Activated B cell treated with CpG ODN at 0.5 μM for 24 hours (primary cell): ENCODE results near the gene IPO11. TPM values are rescaled to one million over a fixed set of nuclear protein-coding genes. Genes with fewer than 3 reads are reported as not detected.
"Not testable (repeated sequence)": the region's sequence is repeated elsewhere in the genome, so short reads cannot be mapped to it uniquely, and the experiment has no call there.

ENCODE experiments used
- ATAC-seq: fragments of 200-7000 bp; cut with Tn5 transposase; one replicate; pipeline ENCODE4 v1.10.0; 2021; ENCODE audit warnings: low read depth, mild to moderate bottlenecking, moderate library complexity
- CTCF ChIA-PET: fragments of 350-600 bp; sonication (Branson Sonifier 250); formaldehyde crosslinking; loops from one replicate; lab custom pipeline; 2021; ENCODE audit warnings: antibody characterized with exemption; lab: Charles Lee
- POLR2A ChIA-PET: fragments of 350-600 bp; sonication (Branson Sonifier 250); formaldehyde crosslinking; loops from one replicate; lab custom pipeline; 2021; ENCODE audit warnings: antibody characterized with exemption; lab: Charles Lee
- DNase-seq: peaks from one replicate; pipeline ENCODE4 v3.0.0; 2022
- H3K27ac Mint-ChIP-seq: one replicate; pipeline ENCODE4 v1.8.0; 2020; ENCODE audit warnings: mixed read lengths
- H3K27me3 Mint-ChIP-seq: one replicate; pipeline ENCODE4 v1.8.0; 2021; ENCODE audit warnings: mixed read lengths
- H3K36me3 Mint-ChIP-seq: one replicate; pipeline ENCODE4 v1.8.0; 2021; ENCODE audit warnings: low read depth, mixed read lengths
- H3K4me1 Mint-ChIP-seq: one replicate; pipeline ENCODE4 v1.8.0; 2021; ENCODE audit warnings: mixed read lengths
- H3K4me3 Mint-ChIP-seq: one replicate; pipeline ENCODE4 v1.8.0; 2020; ENCODE audit warnings: mild to moderate bottlenecking, mixed read lengths
- H3K9me3 Mint-ChIP-seq: one replicate; pipeline ENCODE4 v1.8.0; 2020; ENCODE audit warnings: mixed read lengths
- CTCF ChIP-seq: fragments of 200-600 bp; IDR thresholded peaks from one replicate; pipeline ENCODE4 v1.8.0; 2022; ENCODE audit warnings: antibody characterized with exemption, mild to moderate bottlenecking
- intact Hi-C: fragments of 100-400 bp; cut with micrococcal nuclease; formaldehyde crosslinking; loops from one replicate; pipeline ENCODE4 v1.15.1; 2024
- total RNA-seq: library from RNA; stranded (reverse); gene quantifications from 2 replicates; pipeline ENCODE4 v1.2.3, GENCODE V29; 2022

The IPO11 gene
- total RNA-seq, 1 donor from 2014 or later, result 32.9 TPM

- DNase-seq, result no peak
- intact Hi-C loops, result no loop called here
- H3K27ac Mint-ChIP-seq, result no peak overlapping the region
- no peak for ATAC-seq
- POLR2A ChIA-PET, result no interaction called here
- CTCF ChIA-PET, result no interaction called here
- H3K4me1 Mint-ChIP-seq, result peaks cover 8% of the 10 kb centered on the region
- TF ChIP-seq CTCF, result no peak
- H3K4me3 Mint-ChIP-seq, result no peak overlapping the region
- no peaks in the 10 kb centered on the region for H3K27me3 Mint-ChIP-seq
- peaks cover 5% of the 10 kb centered on the region for H3K9me3 Mint-ChIP-seq
- H3K36me3 Mint-ChIP-seq, result peaks cover 66% of the 10 kb centered on the region
Measured at GRCh38 chr5:62506659-62507460, 94.3 kb downstream of the IPO11 start.

DNA sequence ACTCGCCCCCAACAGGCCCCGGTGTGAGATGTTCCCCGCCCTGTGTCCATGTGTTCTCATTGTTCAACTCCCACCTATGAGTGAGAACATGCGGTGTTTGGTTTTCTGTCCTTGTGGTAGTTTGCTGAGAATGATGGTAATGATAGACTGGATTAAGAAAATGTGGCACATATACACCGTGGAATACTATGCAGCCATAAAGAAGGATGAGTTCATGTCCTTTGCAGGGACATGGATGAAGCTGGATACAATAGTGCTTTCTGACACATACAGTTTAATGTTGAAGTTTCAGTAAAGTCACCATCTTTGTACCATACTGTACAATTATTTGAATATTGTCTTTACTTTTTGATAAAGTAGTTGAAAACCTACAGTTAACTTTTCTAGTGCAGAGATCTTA lies 96.2 kb downstream of the IPO11 start:
- H3K36me3 Mint-ChIP-seq, result peaks cover 53% of the 10 kb centered on the region
- CTCF ChIA-PET, result not testable (repeated sequence)

GRCh38 chr5:62509806-62510205 lies 97.2 kb downstream of the IPO11 start:
- intact Hi-C loops, result no loop called here
- H3K27me3 Mint-ChIP-seq, result no peaks in the 10 kb centered on the region
- H3K27ac Mint-ChIP-seq, result no peak overlapping the region
- H3K9me3 Mint-ChIP-seq, result peaks cover 5% of the 10 kb centered on the region
- no peak overlapping the region for H3K4me3 Mint-ChIP-seq
- POLR2A ChIA-PET, result no interaction called here
- TF ChIP-seq CTCF, result no peak
- H3K36me3 Mint-ChIP-seq, result peaks cover 48% of the 10 kb centered on the region
- peaks cover 6% of the 10 kb centered on the region for H3K4me1 Mint-ChIP-seq
- CTCF ChIA-PET, result no interaction called here
- DNase-seq (no peak), ATAC-seq (no peak)

More for the DNA sequence above, 96.2 kb downstream of the IPO11 start:
- intact Hi-C loops, DNase-seq, ATAC-seq, POLR2A ChIA-PET, H3K4me3 Mint-ChIP-seq, H3K27me3 Mint-ChIP-seq, H3K9me3 Mint-ChIP-seq, H3K4me1 Mint-ChIP-seq, H3K27ac Mint-ChIP-seq: not testable (repeated sequence)

DNA sequence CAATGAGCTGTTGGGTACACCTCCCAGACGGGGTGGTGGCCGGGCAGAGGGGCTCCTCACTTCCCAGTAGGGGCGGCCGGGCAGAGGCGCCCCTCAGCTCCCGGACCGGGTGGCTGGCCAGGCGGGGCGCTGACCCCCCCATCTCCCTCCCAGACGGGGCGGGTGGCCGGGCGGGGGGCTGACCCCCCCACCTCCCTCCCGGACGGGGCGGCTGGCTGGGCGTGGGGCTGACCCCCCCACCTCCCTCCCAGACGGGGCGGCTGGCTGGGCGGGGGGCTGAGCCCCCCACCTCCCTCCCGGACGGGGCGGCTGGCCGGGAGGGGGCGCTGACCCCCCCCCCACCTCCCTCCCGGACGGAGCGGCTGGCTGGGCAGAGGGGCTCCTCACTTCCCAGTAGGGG lies 100.5 kb downstream of the IPO11 start:
- H3K36me3 Mint-ChIP-seq, result peaks cover 39% of the 10 kb centered on the region
- H3K9me3 Mint-ChIP-seq, H3K27me3 Mint-ChIP-seq, intact Hi-C loops, DNase-seq, H3K4me3 Mint-ChIP-seq, ATAC-seq, CTCF ChIA-PET, H3K4me1 Mint-ChIP-seq, POLR2A ChIA-PET, H3K27ac Mint-ChIP-seq: not testable (repeated sequence)

GRCh38 chr5:62514510-62515119 lies 102.1 kb downstream of the IPO11 start:
- Mint-ChIP-seq H3K27ac (no peak overlapping the region), H3K36me3 (peaks cover 35% of the 10 kb centered on the region), H3K9me3 (no peaks in the 10 kb centered on the region), H3K4me1 (no peaks in the 10 kb centered on the region), H3K4me3 (no peak overlapping the region), H3K27me3 (no peaks in the 10 kb centered on the region)
- DNase-seq, result no peak
- CTCF ChIA-PET, result no interaction called here
- no peak for ATAC-seq
- no peak for TF ChIP-seq CTCF
- POLR2A ChIA-PET, result no interaction called here
- intact Hi-C loops, result no loop called here

- H3K4me3 Mint-ChIP-seq, CTCF ChIA-PET, POLR2A ChIA-PET, H3K27me3 Mint-ChIP-seq, H3K27ac Mint-ChIP-seq, ATAC-seq, H3K4me1 Mint-ChIP-seq, H3K9me3 Mint-ChIP-seq, DNase-seq, intact Hi-C loops: not testable (repeated sequence)
- H3K36me3 Mint-ChIP-seq, result peaks cover 49% of the 10 kb centered on the region
Measured at GRCh38 chr5:62520812-62521211, 108.2 kb downstream of the IPO11 start.
